B cell (primary cell): Measurements from ENCODE around the gene ITLN2. TPM values are rescaled to one million over a fixed set of nuclear protein-coding genes. Genes with fewer than 3 reads are reported as not detected.

Experiments
- ATAC-seq: fragments of 200-7000 bp; cut with Tn5 transposase; one replicate; pipeline ENCODE4 v1.10.0; 2021; ENCODE audit warnings: low read depth, mild to moderate bottlenecking, moderate number of reproducible peaks, moderate library complexity
- CTCF ChIA-PET: fragments of 350-600 bp; sonication (Branson Sonifier 250); formaldehyde crosslinking; loops from one replicate; lab custom pipeline; 2021; ENCODE audit warnings: antibody characterized with exemption, inconsistent platforms; lab: Charles Lee
- POLR2A ChIA-PET: fragments of 350-600 bp; sonication (Branson Sonifier 250); formaldehyde crosslinking; loops from one replicate; lab custom pipeline; 2021; ENCODE audit warnings: antibody characterized with exemption; lab: Charles Lee
- DNase-seq: peaks from one replicate; pipeline ENCODE4 v3.0.0; 2013
- H2AFZ ChIP-seq: 2 replicates; pipeline ENCODE4 v1.6.1; 2012; ENCODE audit warnings: mild to moderate bottlenecking, low read depth, low read length; ENCODE audit not compliant: insufficient read depth, poor library complexity, severe bottlenecking
- H3K27ac ChIP-seq, 2 donors: 1 replicate in 1 of 2; 2 replicates in 1 of 2; pipeline ENCODE4 v1.5.1; 2012 to 2013; ENCODE audit warnings: low read length in 2 of 2, mild to moderate bottlenecking in 2 of 2, moderate library complexity in 1 of 2
- H3K27me3 ChIP-seq, 4 experiments: fragments of 200-600 bp in 1 of 4; sonication (generic) in 1 of 4; replicated peaks in 1 of 4; 1 replicate in 2 of 4; 2 replicates in 2 of 4; pipeline versions ENCODE4 v1.6.1 to v1.7.0; 2013 to 2016; ENCODE audit warnings: low read length in 3 of 4, mild to moderate bottlenecking in 2 of 4, mixed read lengths in 1 of 4, moderate library complexity in 1 of 4; ENCODE audit not compliant: insufficient read depth in 4 of 4, control insufficient read depth in 3 of 4; ENCODE audit errors: control extremely low read depth in 1 of 4
- H3K36me3 ChIP-seq, 2 experiments: replicated peaks in 1 of 2; 1 replicate in 1 of 2; 2 replicates in 1 of 2; pipeline versions ENCODE4 v1.6.1 to v1.7.1; 2013; ENCODE audit warnings: low read length in 1 of 2; ENCODE audit not compliant: insufficient read depth in 2 of 2, control insufficient read depth in 1 of 2; ENCODE audit errors: control extremely low read depth in 1 of 2, extremely low read depth in 1 of 2
- H3K4me1 ChIP-seq, 2 donors: fragments of 200-600 bp in 1 of 2; sonication (generic) in 1 of 2; 1 replicate in 1 of 2; 2 replicates in 1 of 2; pipeline versions ENCODE4 v1.5.1 to v1.6.1; 2013 to 2017; ENCODE audit warnings: low read length in 2 of 2; ENCODE audit not compliant: control insufficient read depth in 2 of 2, insufficient read depth in 2 of 2
- H3K4me2 ChIP-seq: replicated peaks from 2 replicates; pipeline ENCODE3; 2012; ENCODE audit warnings: mild to moderate bottlenecking, low read depth, low read length; ENCODE audit not compliant: poor library complexity, severe bottlenecking
- H3K4me3 ChIP-seq, 5 experiments: fragments of 200-600 bp in 1 of 5; sonication (generic) in 1 of 5; 1 replicate in 3 of 5; 2 replicates in 2 of 5; pipeline versions ENCODE4 v1.5.1 to v1.7.0; 2011 to 2016; ENCODE audit warnings: low read length in 4 of 5, mild to moderate bottlenecking in 4 of 5, low read depth in 2 of 5, control low read depth in 1 of 5, moderate library complexity in 1 of 5; ENCODE audit not compliant: insufficient read depth in 1 of 5; ENCODE audit errors: control extremely low read depth in 1 of 5, extremely low read depth in 1 of 5
- H3K79me2 ChIP-seq: fragments of 200-600 bp; sonication (generic); one replicate; pipeline ENCODE4 v1.6.0; 2016; ENCODE audit warnings: low read length; ENCODE audit not compliant: control insufficient read depth, insufficient read depth
- H3K9ac ChIP-seq: fragments of 200-600 bp; sonication (generic); 2 replicates; pipeline ENCODE4 v1.6.1; 2017; ENCODE audit warnings: mild to moderate bottlenecking, low read length, moderate library complexity
- H3K9me3 ChIP-seq, 3 donors: one replicate each; pipeline versions ENCODE4 v1.6.1 to v1.7.1; 2013; ENCODE audit warnings: low read length in 2 of 3; ENCODE audit not compliant: control insufficient read depth in 2 of 3, insufficient read depth in 1 of 3; ENCODE audit errors: control extremely low read depth in 1 of 3
- H4K20me1 ChIP-seq: 2 replicates; pipeline ENCODE4 v1.6.0; 2012; ENCODE audit warnings: mild to moderate bottlenecking, low read length; ENCODE audit not compliant: insufficient read depth, control insufficient read depth, poor library complexity, severe bottlenecking
- H3K27ac Mint-ChIP-seq: one replicate; pipeline ENCODE4 v1.8.0; 2021; ENCODE audit warnings: mixed read lengths
- H3K27me3 Mint-ChIP-seq: one replicate; pipeline ENCODE4 v1.8.0; 2021; ENCODE audit warnings: mixed read lengths
- H3K4me1 Mint-ChIP-seq: one replicate; pipeline ENCODE4 v1.8.0; 2021; ENCODE audit warnings: mixed read lengths
- H3K4me3 Mint-ChIP-seq: one replicate; pipeline ENCODE4 v1.8.0; 2021; ENCODE audit warnings: mixed read lengths
- H3K9me3 Mint-ChIP-seq: one replicate; pipeline ENCODE4 v1.8.0; 2022; ENCODE audit warnings: mixed read lengths; ENCODE audit not compliant: insufficient read depth
- EZH2 ChIP-seq: IDR thresholded peaks from 2 replicates; pipeline ENCODE4 v1.6.1; 2012; ENCODE audit warnings: borderline replicate concordance, low read depth, mild to moderate bottlenecking, moderate library complexity, low read length; ENCODE audit not compliant: insufficient read depth, poor library complexity, severe bottlenecking
- WGBS: methylation state at CpG from one replicate; pipeline ENCODE4 v1.1.5; 2013; ENCODE audit warnings: missing lambda C conversion rate; ENCODE audit not compliant: insufficient coverage; 5-methylcytosine and 5-hydroxymethylcytosine counted together
- intact Hi-C: fragments of 100-400 bp; cut with micrococcal nuclease; formaldehyde crosslinking; loops from one replicate; pipeline ENCODE4 v1.10.0; 2022
- polyA plus RNA-seq: library from polyadenylated mRNA; depleted of rRNA; stranded (reverse); fragments of >200 nt; gene quantifications from 2 replicates; pipeline ENCODE4 v1.2.3, GENCODE V29; 2012
- total RNA-seq, 2 donors: library from RNA; stranded (reverse); fragments of 120-200 nt in 1 of 2; gene quantifications; 1 replicate in 1 of 2; 2 replicates in 1 of 2; pipeline versions ENCODE4 v1.2.3 to v1.2.4, GENCODE V29; 2013 to 2022
- TF ChIP-seq, protein P1 (sequence below): fragments of 200-600 bp; IDR thresholded peaks from one replicate; pipeline ENCODE4 v1.8.0; 2022; ENCODE audit warnings: antibody characterized with exemption, mild to moderate bottlenecking

ITLN2 gene
- total and polyA plus RNA-seq, 2 donors (not counting 1 experiment from before 2014, with no cell fraction given), result not detected

DNA sequence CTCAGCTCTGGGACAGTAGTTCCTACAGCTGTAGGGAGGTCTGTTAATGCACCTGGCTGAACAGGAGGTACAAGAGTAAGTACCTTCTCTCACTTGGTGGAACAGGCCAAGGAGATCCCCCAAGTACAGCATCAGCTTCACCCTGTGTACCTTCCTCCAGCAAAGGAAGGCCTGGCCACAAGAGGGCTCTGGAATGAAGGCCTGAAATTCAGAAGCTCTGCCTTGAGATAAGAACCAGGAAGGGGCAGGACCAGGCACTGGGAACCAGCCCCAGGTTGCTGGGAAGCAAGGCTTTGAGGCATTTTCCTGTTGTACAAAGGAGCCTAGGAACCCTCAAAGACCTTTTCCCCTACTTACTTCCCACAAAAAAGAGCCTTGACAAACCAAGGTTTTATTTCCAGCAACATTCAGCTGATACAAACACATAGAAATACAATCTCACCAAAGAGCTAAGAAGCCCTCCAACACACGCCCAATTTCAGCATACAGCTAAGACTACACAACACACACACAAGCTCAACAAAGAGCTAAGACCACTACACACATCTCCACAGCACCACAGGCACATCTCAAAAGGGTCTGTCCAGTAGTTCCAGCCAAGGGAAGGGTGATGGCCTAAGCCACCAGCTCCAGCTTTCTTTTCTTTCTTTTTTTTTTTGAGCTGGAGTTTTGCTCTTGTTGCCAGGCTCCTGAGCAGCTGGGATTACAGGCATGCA lies 42.9 kb upstream of the ITLN2 start:
- Mint-ChIP-seq H3K27me3 (no peaks in the 10 kb centered on the region), H3K4me3 (no peak overlapping the region), H3K27ac (peak overlapping the region; percentile 68), H3K9me3 (no peaks in the 10 kb centered on the region), H3K4me1 (peaks cover 4% of the 10 kb centered on the region)
- Histone ChIP-seq H3K4me2 (no peak overlapping the region), H4K20me1 (no peaks in the 10 kb centered on the region), H3K9ac (no peak overlapping the region), H3K4me1 (peaks cover 0 to 5% of the 10 kb centered on the region in 2 donors), H3K27ac (peak overlapping the region; percentile 15 to 51), H3K27me3 (no peaks in the 10 kb centered on the region), H2AFZ (no peak overlapping the region), H3K36me3 (peaks cover 9 to 18% of the 10 kb centered on the region in 2 experiments), H3K9me3 (no peaks in the 10 kb centered on the region), H3K4me3 (no peak overlapping the region), H3K79me2 (peaks cover 3% of the 10 kb centered on the region)
- ATAC-seq (peak; percentile 82), DNase-seq (peak; percentile 69)
- ChIA-PET CTCF (interaction anchor here (0.6 to 6.3 kb wide), 42 partner anchors 9 to 385 kb away, joined by 3 to 137 read pairs (median 5); partner anchors contain the start of genes ARHGAP30, DEDD, F11R and KLHDC9), POLR2A (interaction anchor here (1.2 to 1.7 kb wide), 4 partner anchors 16 to 100 kb away, joined by 3 to 11 read pairs (median 8); partner anchors contain the start of genes KLHDC9 and USF1)
- WGBS, result 88% methylated on average over 1 of the region's 1 CpG
- intact Hi-C loops, result loop anchor here (1.0 to 10.0 kb wide), 4 partner anchors 47 to 142 kb away; partner anchors contain the start of gene USF1
- TF ChIP-seq EZH2, result no peak
- TF ChIP-seq, protein P1, sequence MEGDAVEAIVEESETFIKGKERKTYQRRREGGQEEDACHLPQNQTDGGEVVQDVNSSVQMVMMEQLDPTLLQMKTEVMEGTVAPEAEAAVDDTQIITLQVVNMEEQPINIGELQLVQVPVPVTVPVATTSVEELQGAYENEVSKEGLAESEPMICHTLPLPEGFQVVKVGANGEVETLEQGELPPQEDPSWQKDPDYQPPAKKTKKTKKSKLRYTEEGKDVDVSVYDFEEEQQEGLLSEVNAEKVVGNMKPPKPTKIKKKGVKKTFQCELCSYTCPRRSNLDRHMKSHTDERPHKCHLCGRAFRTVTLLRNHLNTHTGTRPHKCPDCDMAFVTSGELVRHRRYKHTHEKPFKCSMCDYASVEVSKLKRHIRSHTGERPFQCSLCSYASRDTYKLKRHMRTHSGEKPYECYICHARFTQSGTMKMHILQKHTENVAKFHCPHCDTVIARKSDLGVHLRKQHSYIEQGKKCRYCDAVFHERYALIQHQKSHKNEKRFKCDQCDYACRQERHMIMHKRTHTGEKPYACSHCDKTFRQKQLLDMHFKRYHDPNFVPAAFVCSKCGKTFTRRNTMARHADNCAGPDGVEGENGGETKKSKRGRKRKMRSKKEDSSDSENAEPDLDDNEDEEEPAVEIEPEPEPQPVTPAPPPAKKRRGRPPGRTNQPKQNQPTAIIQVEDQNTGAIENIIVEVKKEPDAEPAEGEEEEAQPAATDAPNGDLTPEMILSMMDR, result peak; percentile 52

DNA sequence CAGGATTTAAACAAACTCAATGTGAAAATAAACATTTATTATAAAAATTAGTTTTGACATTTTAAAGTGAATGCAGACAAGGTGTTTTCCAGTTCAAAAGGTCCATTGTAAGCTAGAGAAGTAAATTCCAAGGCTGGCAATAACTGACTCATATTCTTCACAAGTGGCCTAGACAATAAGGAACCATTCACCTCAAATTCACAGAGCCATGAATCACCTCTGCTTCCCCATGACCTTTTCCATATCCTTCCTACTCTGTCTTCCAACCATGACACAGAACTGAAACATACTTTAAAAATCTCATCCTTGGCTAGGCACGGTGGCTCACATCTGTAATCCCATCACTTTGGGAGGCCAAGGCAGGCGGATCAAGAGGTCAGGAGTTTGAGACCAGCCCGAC lies 41.6 kb upstream of the ITLN2 start:
- H3K27ac ChIP-seq, result no peak overlapping the region
- no peaks in the 10 kb centered on the region for H3K27me3 ChIP-seq
- H3K4me3 ChIP-seq, result no peak overlapping the region
- no peaks in the 10 kb centered on the region for H3K27me3 Mint-ChIP-seq
- H3K36me3 ChIP-seq, result peaks cover 9 to 18% of the 10 kb centered on the region in 2 experiments
- H3K4me1 ChIP-seq, result peaks cover 0 to 5% of the 10 kb centered on the region in 2 donors
- H3K9me3 Mint-ChIP-seq, result no peaks in the 10 kb centered on the region
- intact Hi-C loops, result loop anchor here (10.0 kb wide), 1 partner anchor 49 kb away; the partner anchor contains the start of gene USF1
- TF ChIP-seq, protein P1, result no peak
- no peak for TF ChIP-seq EZH2
- WGBS, result 90% methylated on average over 3 of the region's 3 CpGs
- no peaks in the 10 kb centered on the region for H3K79me2 ChIP-seq
- peaks cover 4% of the 10 kb centered on the region for H3K4me1 Mint-ChIP-seq
- no peak overlapping the region for H3K27ac Mint-ChIP-seq
- DNase-seq, result no peak
- H3K4me2 ChIP-seq, result no peak overlapping the region
- ChIA-PET POLR2A (no interaction called here), CTCF (interaction anchor here (0.6 to 6.3 kb wide), 12 partner anchors 16 to 273 kb away, joined by 3 to 137 read pairs (median 19); partner anchors contain the start of genes F11R, KLHDC9, NIT1 and PFDN2)
- no peaks in the 10 kb centered on the region for H4K20me1 ChIP-seq
- no peak overlapping the region for H3K4me3 Mint-ChIP-seq
- no peaks in the 10 kb centered on the region for H3K9me3 ChIP-seq
- H2AFZ ChIP-seq, result no peak overlapping the region
- H3K9ac ChIP-seq, result no peak overlapping the region
- no peak for ATAC-seq
